Activated T-cell treated with anti-CD3 and anti-CD28 coated beads, Interleukin-2, amount 50 U/mL, for 72 hours (primary cell): ENCODE results near the gene SRGAP1. TPM values are rescaled to one million over a fixed set of nuclear protein-coding genes. Genes with fewer than 3 reads are reported as not detected.

Source experiments
- ATAC-seq, 2 donors: fragments of 150-1000 bp; cut with Tn5 transposase; replicated peaks in 1 of 2; 2 replicates each; pipeline ENCODE4 v1.10.0; 2021; ENCODE audit warnings: moderate library complexity in 2 of 2, mild to moderate bottlenecking in 1 of 2
- DNase-seq, 2 donors: peaks; one replicate each; pipeline ENCODE4 v3.0.0; 2021 to 2022; ENCODE audit warnings: mixed read lengths in 1 of 2
- H3K27ac Mint-ChIP-seq: one replicate; pipeline ENCODE4 v1.8.0; 2022; ENCODE audit warnings: mild to moderate bottlenecking, moderate library complexity, mixed read lengths
- H3K27me3 Mint-ChIP-seq: one replicate; pipeline ENCODE4 v1.8.0; 2022; ENCODE audit warnings: low read depth, mixed read lengths
- H3K36me3 Mint-ChIP-seq, 2 donors: one replicate each; pipeline ENCODE4 v1.8.0; 2022; ENCODE audit warnings: mixed read lengths in 2 of 2, mild to moderate bottlenecking in 1 of 2; ENCODE audit not compliant: insufficient read depth in 2 of 2
- H3K4me1 Mint-ChIP-seq: one replicate; pipeline ENCODE4 v1.8.0; 2022; ENCODE audit warnings: low read depth, mixed read lengths
- H3K4me3 Mint-ChIP-seq, 2 donors: one replicate each; pipeline ENCODE4 v1.8.0; 2022; ENCODE audit warnings: mild to moderate bottlenecking in 2 of 2, mixed read lengths in 2 of 2, moderate library complexity in 2 of 2
- H3K9me3 Mint-ChIP-seq, 2 donors: one replicate each; pipeline ENCODE4 v1.8.0; 2022; ENCODE audit warnings: mixed read lengths in 2 of 2
- total RNA-seq, 2 donors: library from RNA; stranded (reverse); gene quantifications; one replicate each; pipeline ENCODE4 v1.2.3, GENCODE V29; 2022

The SRGAP1 gene
- total RNA-seq, 2 donors from 2014 or later, result 0.02 to 0.19 TPM

GRCh38 chr12:63909746-63910145 is 65.2 kb downstream of the SRGAP1 start:
- no peaks in the 10 kb centered on the region for H3K27me3 Mint-ChIP-seq
- peaks cover 0 to 1% of the 10 kb centered on the region in 2 donors for H3K36me3 Mint-ChIP-seq
- H3K4me3 Mint-ChIP-seq, result no peak overlapping the region
- H3K27ac Mint-ChIP-seq, result no peak overlapping the region
- no peaks in the 10 kb centered on the region for H3K4me1 Mint-ChIP-seq
- H3K9me3 Mint-ChIP-seq, result peaks cover 0 to 2% of the 10 kb centered on the region in 2 donors
- ATAC-seq, result no peak
- DNase-seq, result no peak

- Mint-ChIP-seq H3K4me1 (no peaks in the 10 kb centered on the region), H3K36me3 (peaks cover 0 to 1% of the 10 kb centered on the region in 2 donors), H3K9me3 (peaks cover 0 to 2% of the 10 kb centered on the region in 2 donors), H3K27me3 (no peaks in the 10 kb centered on the region), H3K4me3 (no peak overlapping the region), H3K27ac (no peak overlapping the region)
- no peak for DNase-seq
- no peak for ATAC-seq
Observed at GRCh38 chr12:63911341-63911740, 66.8 kb downstream of the SRGAP1 start.

DNA sequence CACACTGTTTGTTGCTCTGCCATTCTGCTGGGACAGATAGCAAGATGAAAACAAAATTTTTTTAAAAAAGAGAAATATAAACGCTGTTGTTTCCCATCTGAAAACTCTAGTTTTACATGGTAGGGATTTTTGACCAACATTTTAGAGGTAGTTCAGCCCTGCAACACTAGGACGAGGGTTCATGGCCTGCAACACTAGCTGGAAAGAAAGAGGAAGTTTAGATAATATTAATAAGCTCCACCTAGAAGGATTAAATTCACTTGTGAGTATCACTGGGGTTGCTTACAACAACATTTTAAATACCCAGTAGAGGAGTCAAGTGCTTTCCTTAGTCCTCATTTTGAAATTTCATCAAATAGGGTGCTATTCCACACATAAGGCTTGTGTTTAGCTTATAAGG is 68.2 kb downstream of the SRGAP1 start:
- no peaks in the 10 kb centered on the region for H3K27me3 Mint-ChIP-seq
- H3K36me3 Mint-ChIP-seq, result no peaks in the 10 kb centered on the region
- H3K4me1 Mint-ChIP-seq, result no peaks in the 10 kb centered on the region
- no peak overlapping the region for H3K27ac Mint-ChIP-seq
- ATAC-seq (no peak), DNase-seq (no peak)
- H3K4me3 Mint-ChIP-seq, result no peak overlapping the region
- no peaks in the 10 kb centered on the region for H3K9me3 Mint-ChIP-seq

- ATAC-seq (no peak), DNase-seq (no peak)
- Mint-ChIP-seq H3K4me3 (no peak overlapping the region), H3K27ac (no peak overlapping the region), H3K36me3 (no peaks in the 10 kb centered on the region), H3K27me3 (no peaks in the 10 kb centered on the region), H3K4me1 (no peaks in the 10 kb centered on the region), H3K9me3 (no peaks in the 10 kb centered on the region)
Observed at GRCh38 chr12:63913929-63914328, 69.4 kb downstream of the SRGAP1 start.

GRCh38 chr12:63915105-63915800 is 70.8 kb downstream of the SRGAP1 start:
- H3K27ac Mint-ChIP-seq, result no peak overlapping the region
- H3K4me1 Mint-ChIP-seq, result no peaks in the 10 kb centered on the region
- no peak for ATAC-seq
- DNase-seq, result no peak
- H3K36me3 Mint-ChIP-seq, result no peaks in the 10 kb centered on the region
- no peaks in the 10 kb centered on the region for H3K27me3 Mint-ChIP-seq
- no peaks in the 10 kb centered on the region for H3K9me3 Mint-ChIP-seq
- H3K4me3 Mint-ChIP-seq, result no peak overlapping the region

- no peak for DNase-seq
- no peaks in the 10 kb centered on the region for H3K36me3 Mint-ChIP-seq
- no peaks in the 10 kb centered on the region for H3K27me3 Mint-ChIP-seq
- no peak overlapping the region for H3K27ac Mint-ChIP-seq
- no peak for ATAC-seq
- no peaks in the 10 kb centered on the region for H3K9me3 Mint-ChIP-seq
- no peaks in the 10 kb centered on the region for H3K4me1 Mint-ChIP-seq
- H3K4me3 Mint-ChIP-seq, result no peak overlapping the region
Observed at GRCh38 chr12:63916561-63917476, 72.3 kb downstream of the SRGAP1 start.

DNA sequence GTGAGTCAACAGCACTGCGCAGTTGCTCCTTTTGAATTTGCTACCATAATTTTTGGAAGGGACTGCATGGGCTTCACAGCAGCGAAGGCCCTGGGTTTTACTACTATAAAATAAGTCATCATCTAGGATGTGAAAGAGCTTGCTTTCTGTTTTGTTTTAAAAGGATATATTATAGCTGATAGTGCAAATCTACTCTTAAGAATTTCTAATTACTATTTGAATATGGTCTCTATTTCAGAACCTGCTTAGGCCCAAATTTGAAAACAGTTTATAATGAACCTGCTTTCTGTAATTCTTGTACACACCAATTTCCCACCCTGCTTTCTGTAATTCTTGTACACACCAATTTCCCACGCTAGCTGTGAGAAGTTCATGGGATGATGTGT is 73.0 kb downstream of the SRGAP1 start:
- ATAC-seq (no peak), DNase-seq (no peak)
- Mint-ChIP-seq H3K36me3 (no peaks in the 10 kb centered on the region), H3K4me3 (no peak overlapping the region), H3K27me3 (no peaks in the 10 kb centered on the region), H3K27ac (no peak overlapping the region), H3K9me3 (no peaks in the 10 kb centered on the region), H3K4me1 (no peaks in the 10 kb centered on the region)

DNA sequence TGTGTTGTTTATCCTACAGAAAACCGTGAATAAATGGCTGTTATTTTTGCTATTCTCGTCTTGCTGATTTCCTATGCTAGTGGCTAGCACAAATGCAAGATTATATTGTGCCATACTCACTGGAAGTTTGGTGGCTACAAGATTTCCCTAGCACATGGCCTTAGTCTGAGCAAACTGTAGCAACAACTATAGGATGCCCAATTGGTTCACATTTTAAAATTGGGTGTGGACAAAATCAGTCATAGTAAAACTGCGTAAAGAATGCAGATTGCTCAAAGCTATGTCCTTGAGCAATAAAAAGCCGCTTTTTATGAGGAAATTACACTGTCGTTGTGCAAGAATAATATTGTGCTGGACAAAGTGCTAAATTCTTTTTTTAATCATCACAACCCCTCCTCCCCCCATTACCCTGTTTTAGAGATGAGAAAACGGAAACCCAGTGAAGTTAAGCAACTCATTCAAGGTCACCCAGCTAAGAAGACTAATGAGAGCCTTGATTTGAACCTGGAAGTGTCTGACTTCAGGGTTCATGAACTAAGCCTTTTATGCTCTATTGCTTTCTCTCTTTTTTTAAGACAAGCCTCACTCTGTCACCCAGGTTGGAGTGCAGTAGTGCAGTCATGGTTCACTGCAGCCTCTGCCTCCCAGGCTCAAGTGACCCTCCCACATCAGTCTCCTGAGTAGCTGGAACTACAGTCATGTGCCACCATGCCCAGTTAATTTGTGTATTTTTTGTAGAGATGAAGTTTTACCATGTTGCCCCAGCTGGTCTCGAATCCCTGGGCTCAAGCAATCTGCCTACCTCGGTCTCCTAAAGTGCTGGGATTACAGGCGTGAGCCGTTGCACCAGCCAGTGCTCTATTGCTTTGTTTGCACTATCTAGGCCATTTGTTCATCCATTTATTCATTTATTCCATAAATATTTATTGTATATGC is 73.6 kb downstream of the SRGAP1 start:
- DNase-seq, result no peak
- Mint-ChIP-seq H3K4me1 (no peaks in the 10 kb centered on the region), H3K4me3 (no peak overlapping the region), H3K36me3 (no peaks in the 10 kb centered on the region), H3K27ac (no peak overlapping the region), H3K9me3 (no peaks in the 10 kb centered on the region), H3K27me3 (no peaks in the 10 kb centered on the region)
- no peak for ATAC-seq

DNA sequence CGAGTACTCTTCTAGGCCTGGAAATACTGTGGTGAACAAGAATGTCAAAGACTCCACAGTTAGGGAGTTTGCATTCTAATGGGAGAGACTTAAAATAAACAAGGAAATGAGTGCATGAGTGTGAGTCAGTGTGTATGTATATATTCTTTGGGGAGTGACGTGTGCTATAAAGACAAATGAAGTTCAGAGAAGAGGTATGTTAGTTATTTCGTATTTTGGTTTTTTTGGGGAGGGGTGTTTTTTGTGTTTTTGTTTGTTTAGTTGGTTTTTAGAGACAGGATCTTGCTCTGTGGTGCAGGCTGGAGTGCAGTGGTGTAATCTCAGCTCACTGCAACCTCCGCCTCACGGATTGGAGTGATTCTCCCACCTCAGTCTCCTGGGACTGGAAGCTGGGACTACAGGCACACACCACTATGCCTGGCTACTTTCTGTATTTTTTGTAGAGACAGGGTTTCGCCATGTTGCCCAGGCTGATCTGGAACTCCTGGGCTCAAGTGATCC is 74.3 kb downstream of the SRGAP1 start:
- DNase-seq (no peak), ATAC-seq (no peak)
- H3K27me3 Mint-ChIP-seq, result no peaks in the 10 kb centered on the region
- H3K36me3 Mint-ChIP-seq, result no peaks in the 10 kb centered on the region
- no peaks in the 10 kb centered on the region for H3K9me3 Mint-ChIP-seq
- H3K4me3 Mint-ChIP-seq, result no peak overlapping the region
- H3K27ac Mint-ChIP-seq, result peak overlapping the region; percentile 38
- H3K4me1 Mint-ChIP-seq, result no peaks in the 10 kb centered on the region

- H3K4me1 Mint-ChIP-seq, result no peaks in the 10 kb centered on the region
- no peak overlapping the region for H3K4me3 Mint-ChIP-seq
- ATAC-seq, result no peak
- no peak for DNase-seq
- H3K27ac Mint-ChIP-seq, result no peak overlapping the region
- H3K36me3 Mint-ChIP-seq, result no peaks in the 10 kb centered on the region
- H3K9me3 Mint-ChIP-seq, result no peaks in the 10 kb centered on the region
- no peaks in the 10 kb centered on the region for H3K27me3 Mint-ChIP-seq
Observed at GRCh38 chr12:63919756-63920155, 75.3 kb downstream of the SRGAP1 start.

- Mint-ChIP-seq H3K4me3 (no peak overlapping the region), H3K4me1 (no peaks in the 10 kb centered on the region), H3K9me3 (no peaks in the 10 kb centered on the region), H3K36me3 (no peaks in the 10 kb centered on the region), H3K27me3 (no peaks in the 10 kb centered on the region), H3K27ac (no peak overlapping the region)
- DNase-seq (no peak), ATAC-seq (no peak)
Observed at GRCh38 chr12:63921157-63921556, 76.7 kb downstream of the SRGAP1 start.

DNA sequence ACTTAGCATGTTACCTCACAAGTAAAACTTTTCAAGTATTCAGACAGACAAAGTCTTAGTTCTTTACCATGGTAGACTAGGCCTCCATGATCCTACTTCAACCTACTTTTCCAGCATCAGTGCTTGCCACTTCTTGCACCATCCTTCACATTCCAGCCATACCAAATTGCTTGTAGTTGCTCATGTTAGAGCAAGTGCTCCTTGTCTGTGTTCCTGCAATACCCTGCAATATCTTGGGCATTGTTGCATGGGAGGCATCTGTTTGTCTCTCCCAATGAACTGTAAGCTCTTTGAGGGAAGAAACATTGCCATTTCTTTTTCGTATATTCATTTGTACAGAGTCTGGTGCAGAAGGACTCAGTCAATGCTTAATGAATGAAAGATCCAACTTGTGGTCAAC is 78.0 kb downstream of the SRGAP1 start:
- DNase-seq (no peak), ATAC-seq (no peak)
- no peaks in the 10 kb centered on the region for H3K36me3 Mint-ChIP-seq
- H3K9me3 Mint-ChIP-seq, result no peaks in the 10 kb centered on the region
- H3K4me1 Mint-ChIP-seq, result no peaks in the 10 kb centered on the region
- peaks cover 5% of the 10 kb centered on the region for H3K27me3 Mint-ChIP-seq
- no peak overlapping the region for H3K27ac Mint-ChIP-seq
- H3K4me3 Mint-ChIP-seq, result no peak overlapping the region

DNA sequence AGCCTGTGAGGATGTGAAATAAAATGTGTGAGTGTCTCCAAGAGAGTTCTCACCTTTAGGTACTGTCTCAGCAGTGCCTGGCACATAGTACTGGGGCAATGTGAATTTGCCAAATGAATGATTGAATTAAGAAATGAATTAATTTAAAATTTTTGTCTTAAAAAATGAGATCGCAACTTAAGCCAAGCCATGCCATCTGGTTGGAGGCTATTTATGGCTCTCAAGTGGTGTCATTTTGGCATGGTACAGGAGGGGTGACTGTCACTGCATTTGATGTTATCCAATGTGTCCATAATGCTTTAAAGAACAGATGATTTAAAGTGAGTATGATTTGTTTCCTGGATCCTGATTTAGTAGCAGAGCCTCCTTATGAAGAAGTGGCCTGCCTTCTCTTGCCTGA is 80.3 kb downstream of the SRGAP1 start:
- no peak for DNase-seq
- no peak for ATAC-seq
- Mint-ChIP-seq H3K4me1 (no peaks in the 10 kb centered on the region), H3K4me3 (no peak overlapping the region), H3K36me3 (no peaks in the 10 kb centered on the region), H3K27ac (no peak overlapping the region), H3K27me3 (peaks cover 9% of the 10 kb centered on the region), H3K9me3 (no peaks in the 10 kb centered on the region)
